HG03575 (cell line): ENCODE data around the gene APOL4.
A peak's percentile ranks its signal among the peaks of the same experiment; 100 is the strongest.
"Not testable (repeated sequence)": the region's sequence is repeated elsewhere in the genome, so short reads cannot be mapped to it uniquely, and the experiment has no call there.

Source experiments
- ATAC-seq: cut with Tn5 transposase; IDR thresholded peaks from one replicate; pipeline ENCODE4 v1.9.1; 2021; ENCODE audit not compliant: unreplicated experiment, insufficient number of reproducible peaks, low FRiP score; ENCODE audit errors: extremely low read depth

Gene APOL4

GRCh38 chr22:36201630-36202319, at the start of gene APOL4:
Gene APOL4, minus strand, starts transcription at chr22:36201809. Its CDS starts 75 bp downstream, at chr22:36201734.
- no peak for ATAC-seq

GRCh38 chr22:36250292-36250960, 48.8 kb upstream of the APOL4 start:
- ATAC-seq: not testable (repeated sequence)

- no peak for ATAC-seq
These were observed 47.6 kb upstream of the APOL4 start for GRCh38 chr22:36249160-36249559.

GRCh38 chr22:36247955-36248354, 46.3 kb upstream of the APOL4 start:
- no peak for ATAC-seq

GRCh38 chr22:36246718-36247117, 45.1 kb upstream of the APOL4 start:
- no peak for ATAC-seq

GRCh38 chr22:36245805-36246356, 44.3 kb upstream of the APOL4 start:
- no peak for ATAC-seq

GRCh38 chr22:36244522-36245391, 43.1 kb upstream of the APOL4 start:
- ATAC-seq: no peak

- no peak for ATAC-seq
These were observed 42.4 kb upstream of the APOL4 start for GRCh38 chr22:36243986-36244385.

- peak; percentile 60 for ATAC-seq
These were observed 38.0 kb upstream of the APOL4 start, which contains the start of gene APOL2 for GRCh38 chr22:36239401-36240171. Gene APOL2, minus strand, starts transcription at chr22:36239527. Its CDS starts 6,365 bp downstream, at chr22:36233162.

GRCh38 chr22:36239150-36239400, 37.5 kb upstream of the APOL4 start:
- ATAC-seq: no peak

GRCh38 chr22:36238373-36239149, 37.0 kb upstream of the APOL4 start:
- ATAC-seq: no peak

- ATAC-seq: no peak
These were observed 36.1 kb upstream of the APOL4 start for GRCh38 chr22:36237462-36238372.

GRCh38 chr22:36236388-36237319, 35.0 kb upstream of the APOL4 start:
- no peak for ATAC-seq

- ATAC-seq: no peak
These were observed 34.0 kb upstream of the APOL4 start for GRCh38 chr22:36235585-36235984.

- ATAC-seq: no peak
These were observed 33.3 kb upstream of the APOL4 start for GRCh38 chr22:36234919-36235318.

GRCh38 chr22:36234213-36234612, 32.6 kb upstream of the APOL4 start:
- no peak for ATAC-seq
